Prostate gland (tissue), 2 donors: Measurements from ENCODE around the gene TMEM184A.

Source experiments
- POLR2A ChIP-seq: fragments of 450-650 bp; IDR thresholded peaks from one replicate; pipeline ENCODE4 v1.6.1; 2016; ENCODE audit warnings: antibody characterized with exemption, mild to moderate bottlenecking
- POLR2AphosphoS5 ChIP-seq: sonication (generic); formaldehyde crosslinking; IDR thresholded peaks from one replicate; pipeline ENCODE4 v1.6.1; 2017; ENCODE audit warnings: antibody characterized with exemption
- TF ChIP-seq, protein P1 (sequence below), 4 experiments: fragments of 200-600 bp in 2 of 4; fragments of 450-650 bp in 2 of 4; sonication (generic) in 2 of 4; IDR thresholded peaks; 1 replicate in 3 of 4; 2 replicates in 1 of 4; pipeline ENCODE4 v1.5.1; 2016 to 2019; ENCODE audit warnings: antibody characterized with exemption in 4 of 4, mild to moderate bottlenecking in 2 of 4, moderate library complexity in 2 of 4

- TF ChIP-seq, protein P1, sequence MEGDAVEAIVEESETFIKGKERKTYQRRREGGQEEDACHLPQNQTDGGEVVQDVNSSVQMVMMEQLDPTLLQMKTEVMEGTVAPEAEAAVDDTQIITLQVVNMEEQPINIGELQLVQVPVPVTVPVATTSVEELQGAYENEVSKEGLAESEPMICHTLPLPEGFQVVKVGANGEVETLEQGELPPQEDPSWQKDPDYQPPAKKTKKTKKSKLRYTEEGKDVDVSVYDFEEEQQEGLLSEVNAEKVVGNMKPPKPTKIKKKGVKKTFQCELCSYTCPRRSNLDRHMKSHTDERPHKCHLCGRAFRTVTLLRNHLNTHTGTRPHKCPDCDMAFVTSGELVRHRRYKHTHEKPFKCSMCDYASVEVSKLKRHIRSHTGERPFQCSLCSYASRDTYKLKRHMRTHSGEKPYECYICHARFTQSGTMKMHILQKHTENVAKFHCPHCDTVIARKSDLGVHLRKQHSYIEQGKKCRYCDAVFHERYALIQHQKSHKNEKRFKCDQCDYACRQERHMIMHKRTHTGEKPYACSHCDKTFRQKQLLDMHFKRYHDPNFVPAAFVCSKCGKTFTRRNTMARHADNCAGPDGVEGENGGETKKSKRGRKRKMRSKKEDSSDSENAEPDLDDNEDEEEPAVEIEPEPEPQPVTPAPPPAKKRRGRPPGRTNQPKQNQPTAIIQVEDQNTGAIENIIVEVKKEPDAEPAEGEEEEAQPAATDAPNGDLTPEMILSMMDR (IDR thresholded peaks at IDR 0.05): no peak
- TF ChIP-seq POLR2A (no peak), POLR2AphosphoS5 (no peak)
These were observed 20.1 kb downstream of the TMEM184A start for GRCh38 chr7:1535701-1536454.
